Small intestine (tissue), 7 donors: ENCODE results near the gene DNTTIP2. TPM values are rescaled to one million over a fixed set of nuclear protein-coding genes. Genes with fewer than 3 reads are reported as not detected.
A peak's percentile ranks its signal among the peaks of the same experiment; 100 is the strongest.
"Not testable (repeated sequence)": the region's sequence is repeated elsewhere in the genome, so short reads cannot be mapped to it uniquely, and the experiment has no call there.

ENCODE experiments used
- DNase-seq, 2 donors: peaks; one replicate each; pipeline versions ENCODE4 v3.0.0 to v3.0.0-alpha.2; 2013
- FAIRE-seq: peaks from 2 replicates; lab custom pipeline; 2012; peaks lifted over from hg19 to GRCh38; lab: Jason Lieb, UNC
- H3K27ac ChIP-seq, 3 donors: one replicate each; pipeline ENCODE4 v1.5.1; 2013; ENCODE audit warnings: low read length in 2 of 3, mild to moderate bottlenecking in 2 of 3, control low read depth in 1 of 3, inconsistent platforms in 1 of 3, low read depth in 1 of 3, moderate library complexity in 1 of 3
- H3K27me3 ChIP-seq, 3 donors: one replicate each; pipeline ENCODE4 v1.6.1; 2013; ENCODE audit warnings: low read length in 3 of 3, inconsistent platforms in 1 of 3; ENCODE audit not compliant: control insufficient read depth in 3 of 3, insufficient read depth in 3 of 3
- H3K36me3 ChIP-seq, 3 donors: one replicate each; pipeline ENCODE4 v1.6.1; 2013; ENCODE audit warnings: low read length in 3 of 3, inconsistent platforms in 1 of 3, low read depth in 1 of 3, mild to moderate bottlenecking in 1 of 3, moderate library complexity in 1 of 3; ENCODE audit not compliant: control insufficient read depth in 3 of 3, insufficient read depth in 2 of 3
- H3K4me1 ChIP-seq, 3 donors: one replicate each; pipeline ENCODE4 v1.6.1; 2013; ENCODE audit warnings: low read length in 2 of 3, inconsistent platforms in 1 of 3, low read depth in 1 of 3, mild to moderate bottlenecking in 1 of 3, moderate library complexity in 1 of 3; ENCODE audit not compliant: control insufficient read depth in 3 of 3, insufficient read depth in 2 of 3
- H3K4me3 ChIP-seq, 3 donors: one replicate each; pipeline ENCODE4 v1.5.1; 2013; ENCODE audit warnings: low read length in 3 of 3, control low read depth in 1 of 3, inconsistent platforms in 1 of 3, low read depth in 1 of 3, mild to moderate bottlenecking in 1 of 3, moderate library complexity in 1 of 3
- H3K9me3 ChIP-seq, 2 donors: one replicate each; pipeline ENCODE4 v1.6.1; 2013; ENCODE audit warnings: low read depth in 1 of 2, low read length in 1 of 2; ENCODE audit not compliant: control insufficient read depth in 2 of 2, insufficient read depth in 1 of 2
- WGBS, 3 donors: extraction: QIAGEN DNeasy Blood & Tissue Kit; methylation state at CpG; one replicate each; pipeline ENCODE4 v1.1.7; 2013; 5-methylcytosine and 5-hydroxymethylcytosine counted together
- polyA plus RNA-seq, 4 donors: library from polyadenylated mRNA; stranded (reverse) in 3 of 4; unstranded in 1 of 4; fragments of 200-250 nt in 3 of 4; fragments of 120-200 nt in 1 of 4; gene quantifications; one replicate each; pipeline versions ENCODE4 v1.2.1 to v1.2.3, GENCODE V29; 2013
- donor health status: healthy with polysubstance abuse.
- donor health status: control.
- donor health status: control.
- donor health status: Bipolar disorder and iron deficiency.
- donor health status: healthy.

The DNTTIP2 gene
- polyA plus RNA-seq, 4 donors, result 31.0 to 60.8 (median 45.3) TPM

DNA sequence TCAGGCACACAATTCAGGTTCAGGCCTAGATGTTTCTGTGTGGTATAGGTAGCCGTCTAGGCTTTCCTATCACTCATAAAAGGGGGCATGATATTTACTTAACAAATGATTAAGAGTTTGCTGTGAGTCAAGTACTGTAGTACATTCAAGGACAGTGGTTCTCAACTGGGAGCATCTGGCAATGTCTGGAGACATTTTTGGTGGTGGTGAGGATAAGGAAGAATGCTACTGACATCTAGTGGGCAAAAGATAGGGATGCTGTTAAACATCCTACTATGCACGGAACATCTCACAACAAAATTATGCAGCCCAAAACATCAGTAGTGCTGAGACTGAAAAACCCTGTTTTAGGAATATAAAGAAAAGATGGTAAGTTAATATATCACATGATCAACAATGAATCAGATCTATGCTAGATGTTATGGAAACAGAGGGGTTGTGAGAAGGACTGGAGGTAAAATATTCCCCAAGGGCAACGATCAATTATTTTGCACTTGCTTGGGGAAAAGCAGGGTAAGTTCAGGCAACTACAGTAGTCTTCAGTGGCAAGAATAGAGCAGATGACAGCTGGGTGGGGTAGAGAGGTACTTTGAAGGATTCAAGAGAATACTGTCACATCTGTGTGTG lies 4.9 kb downstream of the DNTTIP2 start:
- Histone ChIP-seq H3K27ac (no peak overlapping the region), H3K4me3 (no peak overlapping the region), H3K36me3 (peaks cover 9 to 26% (median 9%) of the 10 kb centered on the region in 3 donors), H3K27me3 (no peaks in the 10 kb centered on the region), H3K4me1 (peaks cover 0 to 9% (median 6%) of the 10 kb centered on the region in 3 donors), H3K9me3 (no peaks in the 10 kb centered on the region)
- DNase-seq (peak in 1 of 2 donors; percentile 15), FAIRE-seq (no peak)
- WGBS, 3 donors, result 67 to 73% (median 72%) methylated on average over 3 of the region's 3 CpGs

- H3K4me3 ChIP-seq, result no peak overlapping the region
- no peak for FAIRE-seq
- no peak for DNase-seq
- WGBS, 3 donors, result 72 to 78% (median 77%) methylated on average over 4 of the region's 4 CpGs
- H3K4me1 ChIP-seq, result peaks cover 0 to 2% (median under 1%) of the 10 kb centered on the region in 3 donors
- no peaks in the 10 kb centered on the region for H3K27me3 ChIP-seq
- H3K27ac ChIP-seq, result no peak overlapping the region
- peaks cover 9 to 27% (median 11%) of the 10 kb centered on the region in 3 donors for H3K36me3 ChIP-seq
- H3K9me3 ChIP-seq, result no peaks in the 10 kb centered on the region
Measured at GRCh38 chr1:93871366-93871765, 7.6 kb downstream of the DNTTIP2 start.

GRCh38 chr1:93869653-93870052 lies 9.4 kb downstream of the DNTTIP2 start:
- FAIRE-seq (no peak), DNase-seq (no peak)
- H3K27ac ChIP-seq, result no peak overlapping the region
- no peak overlapping the region for H3K4me3 ChIP-seq
- H3K36me3 ChIP-seq, result peaks cover 7 to 22% (median 9%) of the 10 kb centered on the region in 3 donors
- WGBS, 3 donors, result 91 to 92% (median 91%) methylated on average over 5 of the region's 5 CpGs
- H3K9me3 ChIP-seq, result no peaks in the 10 kb centered on the region
- no peaks in the 10 kb centered on the region for H3K4me1 ChIP-seq
- H3K27me3 ChIP-seq, result no peaks in the 10 kb centered on the region

GRCh38 chr1:93868492-93868891 lies 10.5 kb downstream of the DNTTIP2 start:
- WGBS, 3 donors, result 93 to 100% (median 93%) methylated on average over 1 of the region's 1 CpG
- not testable (repeated sequence) for H3K4me1 ChIP-seq, H3K27me3 ChIP-seq, H3K4me3 ChIP-seq, H3K9me3 ChIP-seq, DNase-seq, H3K27ac ChIP-seq, FAIRE-seq
- H3K36me3 ChIP-seq, result peaks cover 4 to 18% (median 5%) of the 10 kb centered on the region in 3 donors

DNA sequence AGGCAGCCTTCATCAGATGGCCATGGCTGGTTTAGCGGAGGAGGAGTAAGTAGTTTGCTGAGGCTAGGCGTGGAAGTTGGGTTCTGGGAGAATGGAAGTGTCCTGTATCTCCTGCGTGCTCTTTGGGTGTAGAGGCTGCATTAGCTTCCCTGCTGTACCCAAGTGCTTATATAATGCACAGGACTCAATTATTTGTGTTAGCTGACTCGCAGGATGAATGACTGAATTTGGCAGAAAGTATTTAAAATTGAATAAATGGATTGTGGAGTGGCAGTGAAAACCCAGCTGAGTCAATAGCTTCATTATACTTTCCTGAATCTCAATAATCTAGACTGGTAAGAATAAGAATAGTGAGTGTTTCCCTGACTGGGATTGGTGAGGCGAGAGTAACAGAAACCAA lies 13.8 kb downstream of the DNTTIP2 start:
- Histone ChIP-seq H3K9me3 (no peaks in the 10 kb centered on the region), H3K4me3 (no peak overlapping the region), H3K36me3 (peaks cover 0 to 7% (median 5%) of the 10 kb centered on the region in 3 donors), H3K27ac (no peak overlapping the region), H3K27me3 (no peaks in the 10 kb centered on the region), H3K4me1 (no peaks in the 10 kb centered on the region)
- DNase-seq, result no peak
- 93 to 95% (median 95%) methylated on average over 5 of the region's 5 CpGs for WGBS, 3 donors
- no peak for FAIRE-seq

GRCh38 chr1:93864175-93864574 lies 14.8 kb downstream of the DNTTIP2 start:
- H3K4me3 ChIP-seq, result no peak overlapping the region
- no peaks in the 10 kb centered on the region for H3K9me3 ChIP-seq
- no peak overlapping the region for H3K27ac ChIP-seq
- no peaks in the 10 kb centered on the region for H3K4me1 ChIP-seq
- peaks cover 0 to 4% (median 4%) of the 10 kb centered on the region in 3 donors for H3K36me3 ChIP-seq
- H3K27me3 ChIP-seq, result no peaks in the 10 kb centered on the region
- FAIRE-seq (no peak), DNase-seq (no peak)
- WGBS, 3 donors, result 62 to 76% (median 72%) methylated on average over 3 of the region's 3 CpGs

GRCh38 chr1:93857653-93858052 lies 21.4 kb downstream of the DNTTIP2 start:
- not testable (repeated sequence) for FAIRE-seq, H3K27ac ChIP-seq

GRCh38 chr1:93855983-93856382 lies 23.0 kb downstream of the DNTTIP2 start:
- not testable (repeated sequence) for H3K9me3 ChIP-seq, H3K27ac ChIP-seq, DNase-seq, FAIRE-seq, H3K36me3 ChIP-seq, H3K4me3 ChIP-seq, H3K27me3 ChIP-seq, H3K4me1 ChIP-seq
- 67 to 85% (median 75%) methylated on average over 4 to 9 of the region's 9 CpGs for WGBS, 3 donors

More at GRCh38 chr1:93857653-93858052, 21.4 kb downstream of the DNTTIP2 start:
- not testable (repeated sequence) for H3K27me3 ChIP-seq, H3K36me3 ChIP-seq, H3K9me3 ChIP-seq, H3K4me1 ChIP-seq, H3K4me3 ChIP-seq, DNase-seq
- WGBS, 3 donors, result 44 to 71% (median 62%) methylated on average over 2 to 3 of the region's 3 CpGs
